DMS153 treated with DMSO at 0.1 percent for 48 hours (cell line): ENCODE results near the gene METTL2B.

Experiments used
- DNase-seq: peaks from one replicate; lab custom pipeline; 2025; ENCODE audit not compliant: unreplicated experiment; lab: John Stamatoyannopoulos, UW

The METTL2B gene

GRCh38 chr7:128476402-128477335 is at the start of gene METTL2B:
Gene METTL2B (plus strand): TSS chr7:128476748. CDS start chr7:128476766, 18 bp downstream.
- peak; percentile 70 for DNase-seq

DNA sequence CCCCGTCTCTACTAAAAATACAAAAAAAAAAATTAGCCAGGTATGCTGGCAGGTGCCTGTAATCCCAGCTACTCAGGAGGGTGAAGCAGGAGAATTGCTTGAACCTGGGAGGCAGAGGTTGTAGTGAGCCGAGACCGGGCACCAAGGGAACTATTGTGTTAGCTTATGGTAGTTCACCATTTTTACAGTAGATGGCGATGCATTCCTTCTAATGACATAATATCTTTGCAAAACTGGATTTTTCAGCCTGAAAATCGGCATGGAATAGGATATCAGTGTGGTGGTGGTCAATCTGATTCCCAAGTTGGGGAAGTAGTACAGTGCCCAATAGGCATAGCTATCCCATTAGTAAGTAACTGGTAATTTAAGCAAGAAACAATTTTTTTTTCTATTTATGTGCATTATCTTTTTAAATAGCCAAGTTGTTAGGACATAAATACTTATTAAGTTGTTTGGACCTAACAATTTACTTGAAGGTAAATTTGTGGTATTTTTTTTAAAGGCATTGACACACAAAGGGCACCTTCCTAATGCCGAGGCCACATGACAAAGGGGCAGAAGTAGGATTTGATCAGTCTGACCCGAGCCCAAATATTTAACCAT is 49.2 kb upstream of the METTL2B start:
- peak; percentile 39 for DNase-seq

GRCh38 chr7:128430207-128430606 is 46.3 kb upstream of the METTL2B start:
- no peak for DNase-seq

DNA sequence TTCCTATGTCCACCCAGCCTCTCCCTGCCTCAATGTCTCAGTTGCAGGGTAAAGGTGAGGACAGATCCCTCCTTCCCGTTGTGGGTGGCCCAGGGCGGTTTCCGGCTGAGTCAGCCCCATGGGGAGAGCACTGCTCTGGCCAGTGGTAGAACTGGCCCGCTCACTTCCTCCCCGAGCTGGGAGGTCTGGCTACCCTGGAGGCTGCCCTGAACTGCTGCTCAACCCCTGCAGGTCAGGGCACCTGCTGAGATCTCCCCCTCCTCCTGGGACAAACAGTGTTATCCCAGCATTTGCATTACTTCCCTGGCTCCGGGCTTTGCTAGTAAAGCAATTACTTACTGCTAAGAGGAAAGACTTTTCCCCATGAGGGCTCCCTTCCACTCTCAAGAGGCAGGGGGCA is 45.3 kb upstream of the METTL2B start:
- DNase-seq = no peak

DNA sequence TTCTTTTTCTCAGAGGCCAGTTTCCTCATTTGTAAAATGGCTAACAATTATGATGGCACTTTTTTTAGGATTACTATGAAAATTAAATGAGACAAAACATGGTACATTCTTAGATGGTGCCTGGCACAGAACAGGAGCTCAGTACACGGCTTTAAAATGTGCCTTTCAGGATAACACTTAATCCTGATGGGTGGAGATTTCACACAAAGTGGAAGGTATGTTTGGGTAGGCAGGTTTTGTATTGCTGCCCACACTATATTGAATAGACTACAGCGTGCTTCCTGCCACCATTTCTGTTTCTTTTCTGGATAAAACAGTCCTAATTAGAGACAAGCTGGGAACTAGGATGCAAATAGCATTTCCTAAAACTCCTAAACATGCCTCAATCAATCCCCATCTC is 44.8 kb upstream of the METTL2B start:
- DNase-seq = no peak

- no peak for DNase-seq
Observed at GRCh38 chr7:128434413-128435326, 41.9 kb upstream of the METTL2B start.

DNA sequence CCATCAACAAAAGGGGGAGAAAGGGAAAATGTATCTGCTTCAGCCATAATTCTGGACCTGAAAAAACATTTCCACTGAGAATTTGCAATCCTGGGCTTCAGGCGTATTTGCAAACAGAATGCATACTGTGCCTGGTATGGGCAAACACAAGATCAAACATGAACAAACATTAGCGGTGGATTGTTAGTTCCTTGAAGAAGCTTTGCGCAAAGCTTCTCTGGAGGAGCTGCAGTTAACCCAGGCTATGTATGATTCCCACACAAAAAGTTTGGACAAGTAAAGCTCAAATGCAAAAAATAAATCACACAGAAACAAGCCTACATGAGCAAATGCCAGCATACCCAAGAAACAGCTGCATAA is 41.2 kb upstream of the METTL2B start:
- DNase-seq = no peak

DNA sequence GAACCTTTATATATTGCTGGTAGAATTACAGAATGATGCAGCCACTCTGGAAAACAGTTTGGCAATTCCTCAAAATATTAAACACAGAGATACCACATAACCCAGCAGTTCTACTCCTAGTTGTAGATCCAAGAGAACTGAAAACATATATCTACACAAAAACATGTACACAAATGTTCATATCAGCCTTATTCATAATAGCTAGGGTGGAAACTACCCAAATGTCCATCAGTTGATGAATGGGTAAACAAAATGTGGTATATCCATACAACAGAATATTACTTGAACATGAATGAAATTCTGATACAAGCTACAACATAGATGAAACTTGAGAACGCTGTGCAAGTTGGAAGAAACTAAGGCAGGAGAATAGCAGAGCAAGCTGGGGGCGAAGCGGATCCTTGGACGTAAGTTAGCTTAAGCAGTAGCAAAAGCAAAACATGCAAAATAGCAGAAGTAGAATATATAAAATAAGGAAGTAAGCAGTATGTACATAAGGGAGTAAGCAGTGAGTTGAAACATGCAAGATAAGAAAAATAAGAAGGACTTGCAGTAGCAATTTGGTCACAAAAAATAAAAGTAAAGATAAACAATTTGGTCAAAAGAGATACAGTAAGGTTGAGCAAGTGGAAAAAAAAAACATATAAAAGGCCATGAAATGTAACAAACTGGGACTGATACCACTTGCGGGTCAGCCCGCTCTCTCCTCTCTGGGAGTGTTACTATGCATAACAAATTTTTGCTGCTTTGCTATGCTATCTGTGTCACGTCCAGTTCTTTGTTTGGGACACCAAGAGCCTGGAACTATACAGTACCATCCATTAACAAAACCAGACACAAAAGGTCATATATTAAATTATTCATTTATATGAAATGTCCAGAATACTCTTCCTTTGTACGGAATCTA is 38.9 kb upstream of the METTL2B start:
- no peak for DNase-seq

GRCh38 chr7:128442356-128442755 is 34.2 kb upstream of the METTL2B start:
- no peak for DNase-seq

- DNase-seq = no peak
Observed at GRCh38 chr7:128443831-128444600, 32.5 kb upstream of the METTL2B start.

DNA sequence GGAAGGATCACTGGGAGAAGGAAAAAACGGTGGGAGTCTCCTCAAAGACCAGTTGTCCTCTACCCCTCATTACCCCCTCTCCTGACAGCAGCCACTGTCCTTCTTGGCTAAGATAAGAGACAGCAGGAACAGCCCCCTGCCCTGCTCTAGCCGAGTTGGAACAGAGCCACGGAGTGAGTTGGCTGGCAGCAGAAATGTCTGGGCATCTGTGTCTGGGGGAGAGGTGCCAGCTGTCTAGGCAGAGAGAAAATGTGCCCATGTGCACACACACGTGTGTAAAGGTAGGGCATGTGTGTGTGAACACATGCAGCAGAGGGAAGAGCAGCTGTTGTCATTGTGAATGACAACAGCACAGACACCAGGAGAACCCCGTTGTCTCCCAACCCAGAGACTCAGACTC is 30.2 kb upstream of the METTL2B start:
- no peak for DNase-seq

DNA sequence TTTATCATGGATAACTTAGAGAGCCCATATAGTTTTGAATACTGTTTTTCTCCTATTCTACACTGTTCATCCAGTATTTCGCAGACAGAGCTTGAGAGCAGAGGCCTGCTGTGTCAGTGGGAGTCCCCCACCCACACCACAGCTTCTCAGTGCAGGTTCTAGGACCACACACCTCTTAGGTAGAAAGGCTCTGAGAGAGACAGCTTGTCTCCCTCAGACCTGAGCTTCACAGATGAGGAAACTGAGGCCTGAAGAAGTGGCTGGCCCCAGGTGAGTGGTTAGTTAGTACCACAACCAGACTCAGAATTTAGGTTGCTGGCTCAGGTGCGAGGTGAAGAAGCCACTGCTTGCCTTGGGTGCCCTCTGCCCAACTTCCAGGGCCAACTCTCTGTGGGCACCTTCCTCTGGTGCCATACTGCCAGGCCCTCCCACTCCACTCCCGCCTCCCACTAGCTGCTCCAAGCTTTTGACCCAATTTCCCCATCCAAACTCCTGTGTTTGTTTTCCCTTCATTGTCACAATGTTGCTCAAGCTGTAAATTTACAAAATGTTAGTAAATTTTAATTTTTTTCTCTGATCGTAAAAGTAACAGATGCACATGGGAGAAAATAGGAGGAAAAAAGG is 28.5 kb upstream of the METTL2B start:
- no peak for DNase-seq

- no peak for DNase-seq
Observed at GRCh38 chr7:128448751-128449302, 27.7 kb upstream of the METTL2B start.

- DNase-seq = no peak
Observed at GRCh38 chr7:128450409-128450808, 26.1 kb upstream of the METTL2B start.

DNA sequence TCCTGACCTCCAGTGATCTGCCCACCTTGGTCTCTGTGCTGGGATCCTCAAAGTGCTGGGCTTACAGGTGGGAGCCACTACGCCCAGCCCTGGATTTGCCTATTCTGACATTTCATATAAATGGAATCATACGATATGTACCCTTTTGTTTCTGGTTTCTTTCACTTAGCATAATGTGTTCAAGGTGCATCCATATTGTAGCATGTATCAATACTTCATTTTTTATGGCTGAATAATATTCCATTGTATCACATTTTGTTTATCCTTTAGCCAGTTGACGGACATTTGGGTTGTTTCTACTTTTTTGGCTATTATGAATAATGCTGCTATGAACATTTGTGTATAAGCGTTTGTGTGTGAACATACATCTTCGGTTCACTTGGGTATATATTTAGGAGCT is 25.6 kb upstream of the METTL2B start:
- no peak for DNase-seq

DNA sequence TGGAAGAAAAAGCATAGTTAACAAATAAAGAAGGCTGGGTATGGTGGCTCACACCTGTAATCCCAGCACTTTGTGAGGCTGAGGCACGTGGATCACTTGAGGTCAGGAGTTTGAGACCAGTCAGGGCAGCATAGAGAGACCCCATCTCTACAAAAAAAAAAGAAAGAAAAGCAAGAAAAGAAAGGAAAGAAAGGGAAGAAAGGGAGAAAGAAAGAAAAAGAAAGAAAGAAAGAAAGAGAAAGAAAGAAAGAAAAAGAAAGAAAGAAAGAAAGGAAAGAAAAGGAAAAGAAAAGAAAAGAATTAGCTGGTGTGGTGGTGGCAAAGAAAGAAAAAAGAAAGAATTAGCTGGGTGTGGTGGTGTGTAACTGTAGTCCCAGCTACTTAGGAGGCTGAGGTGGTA is 24.0 kb upstream of the METTL2B start:
- no peak for DNase-seq

- no peak for DNase-seq
Observed at GRCh38 chr7:128453836-128454804, 22.4 kb upstream of the METTL2B start.
